ENCODE results near the gene PEF1.

PEF1 gene

GRCh38 chr1:31685795-31686194 lies 41.1 kb upstream of the PEF1 start:
- Histone ChIP-seq H3K9ac (ENCODE audit: low read length) (no peak overlapping the region), H3K9me2 (replicated peaks; ENCODE audit: insufficient read depth, low read length) (no peaks in the 10 kb centered on the region), H3K4me2 (ENCODE audit: low read depth, low read length, poor library complexity, severe bottlenecking) (no peak overlapping the region), H3K79me2 (ENCODE audit: insufficient read depth, low read length) (no peaks in the 10 kb centered on the region), H3F3A (ENCODE audit: insufficient read depth) (no peaks in the 10 kb centered on the region), H2AFZ (ENCODE audit: low read depth, low read length, severe bottlenecking) (no peak overlapping the region), H3K27ac (ENCODE audit: low read depth, low read length) (no peak overlapping the region), H3K9me3 (ENCODE audit: insufficient read depth, low read length) (no peaks in the 10 kb centered on the region), H3K27me3 (ENCODE audit: low read length) (no peaks in the 10 kb centered on the region), H3K36me3 (ENCODE audit: low read length) (no peaks in the 10 kb centered on the region), H4K20me1 (ENCODE audit: low read depth, low read length) (no peaks in the 10 kb centered on the region), H3K4me3 (ENCODE audit: insufficient read depth, low read length, poor library complexity, severe bottlenecking) (no peak overlapping the region)
- no peak for TF ChIP-seq EZH2phosphoT487 (conservative IDR thresholded peaks at IDR 0.05; ENCODE audit: low read length)
- TF ChIP-seq CTCF (IDR thresholded peaks at IDR 0.05; ENCODE audit: insufficient read depth, low read length, poor library complexity, severe bottlenecking): no peak

GRCh38 chr1:31683997-31684396 lies 39.3 kb upstream of the PEF1 start:
- no peaks in the 10 kb centered on the region for H3F3A ChIP-seq (ENCODE audit: insufficient read depth)
- H2AFZ ChIP-seq (ENCODE audit: low read depth, low read length, severe bottlenecking): no peak overlapping the region
- no peak overlapping the region for H3K4me2 ChIP-seq (ENCODE audit: low read depth, low read length, poor library complexity, severe bottlenecking)
- H3K9me3 ChIP-seq (ENCODE audit: insufficient read depth, low read length): no peaks in the 10 kb centered on the region
- TF ChIP-seq EZH2phosphoT487 (conservative IDR thresholded peaks at IDR 0.05; ENCODE audit: low read length) (no peak), CTCF (IDR thresholded peaks at IDR 0.05; ENCODE audit: insufficient read depth, low read length, poor library complexity, severe bottlenecking) (peak; percentile 11)
- no peak overlapping the region for H3K9ac ChIP-seq (ENCODE audit: low read length)
- H3K9me2 ChIP-seq (replicated peaks; ENCODE audit: insufficient read depth, low read length): no peaks in the 10 kb centered on the region
- no peaks in the 10 kb centered on the region for H3K79me2 ChIP-seq (ENCODE audit: insufficient read depth, low read length)
- no peak overlapping the region for H3K4me3 ChIP-seq (ENCODE audit: insufficient read depth, low read length, poor library complexity, severe bottlenecking)
- no peaks in the 10 kb centered on the region for H3K27me3 ChIP-seq (ENCODE audit: low read length)
- H3K27ac ChIP-seq (ENCODE audit: low read depth, low read length): no peak overlapping the region
- no peaks in the 10 kb centered on the region for H3K36me3 ChIP-seq (ENCODE audit: low read length)
- no peaks in the 10 kb centered on the region for H4K20me1 ChIP-seq (ENCODE audit: low read depth, low read length)

- Histone ChIP-seq H3K36me3 (ENCODE audit: low read length) (no peaks in the 10 kb centered on the region), H3K4me3 (ENCODE audit: insufficient read depth, low read length, poor library complexity, severe bottlenecking) (no peak overlapping the region), H3K9me3 (ENCODE audit: insufficient read depth, low read length) (no peaks in the 10 kb centered on the region), H2AFZ (ENCODE audit: low read depth, low read length, severe bottlenecking) (no peak overlapping the region), H3F3A (ENCODE audit: insufficient read depth) (no peaks in the 10 kb centered on the region), H3K79me2 (ENCODE audit: insufficient read depth, low read length) (no peaks in the 10 kb centered on the region), H3K27me3 (ENCODE audit: low read length) (no peaks in the 10 kb centered on the region), H3K9me2 (replicated peaks; ENCODE audit: insufficient read depth, low read length) (no peaks in the 10 kb centered on the region), H3K9ac (ENCODE audit: low read length) (no peak overlapping the region), H4K20me1 (ENCODE audit: low read depth, low read length) (no peaks in the 10 kb centered on the region), H3K4me2 (ENCODE audit: low read depth, low read length, poor library complexity, severe bottlenecking) (no peak overlapping the region), H3K27ac (ENCODE audit: low read depth, low read length) (no peak overlapping the region)
- TF ChIP-seq EZH2phosphoT487 (conservative IDR thresholded peaks at IDR 0.05; ENCODE audit: low read length): no peak
- no peak for TF ChIP-seq CTCF (IDR thresholded peaks at IDR 0.05; ENCODE audit: insufficient read depth, low read length, poor library complexity, severe bottlenecking)
Measured at GRCh38 chr1:31681415-31681814, 36.7 kb upstream of the PEF1 start.
